NCI-H226 (cell line): ENCODE data around the gene VANGL1.
"Not testable (repeated sequence)": the region's sequence is repeated elsewhere in the genome, so short reads cannot be mapped to it uniquely, and the experiment has no call there.

Experiments used
- DNase-seq: peaks from one replicate; pipeline ENCODE4 v3.0.0-alpha.2; 2015

Gene VANGL1

GRCh38 chr1:115641762-115642167 lies at the start of gene VANGL1:
TSS of gene VANGL1 (plus strand) at chr1:115641970. CDS start at chr1:115651414, 9,444 bp downstream.
- DNase-seq, result peak; percentile 60

GRCh38 chr1:115592264-115592663 lies 49.5 kb upstream of the VANGL1 start:
- DNase-seq, result no peak

GRCh38 chr1:115593365-115594259 lies 48.2 kb upstream of the VANGL1 start:
- DNase-seq, result no peak

GRCh38 chr1:115594600-115594999 lies 47.2 kb upstream of the VANGL1 start:
- DNase-seq, result no peak

- DNase-seq, result peak; percentile 94
These were observed 46.3 kb upstream of the VANGL1 start for GRCh38 chr1:115595279-115596079.

GRCh38 chr1:115596080-115596780 lies 45.5 kb upstream of the VANGL1 start:
- peak; percentile 14 for DNase-seq

- no peak for DNase-seq
These were observed 37.3 kb upstream of the VANGL1 start for GRCh38 chr1:115604508-115604907.

GRCh38 chr1:115606305-115606704 lies 35.5 kb upstream of the VANGL1 start:
- DNase-seq, result no peak

GRCh38 chr1:115609021-115609420 lies 32.7 kb upstream of the VANGL1 start:
- DNase-seq, result peak; percentile 37

GRCh38 chr1:115613767-115614166 lies 28.0 kb upstream of the VANGL1 start:
- no peak for DNase-seq

- DNase-seq, result no peak
These were observed 21.3 kb upstream of the VANGL1 start for GRCh38 chr1:115620453-115620852.

GRCh38 chr1:115620950-115621349 lies 20.8 kb upstream of the VANGL1 start:
- no peak for DNase-seq

- DNase-seq, result no peak
These were observed 16.9 kb upstream of the VANGL1 start for GRCh38 chr1:115624859-115625258.

- no peak for DNase-seq
These were observed 11.4 kb upstream of the VANGL1 start for GRCh38 chr1:115630342-115630741.

GRCh38 chr1:115632251-115633026 lies 9.3 kb upstream of the VANGL1 start:
- no peak for DNase-seq

- not testable (repeated sequence) for DNase-seq
These were observed 8.2 kb upstream of the VANGL1 start for GRCh38 chr1:115633606-115634005.

GRCh38 chr1:115637247-115637646 lies 4.5 kb upstream of the VANGL1 start:
- DNase-seq, result not testable (repeated sequence)

- no peak for DNase-seq
These were observed 1.4 kb upstream of the VANGL1 start for GRCh38 chr1:115640384-115640783.

GRCh38 chr1:115642168-115643072 lies 650 bp downstream of the VANGL1 start:
- peak; percentile 11 for DNase-seq

GRCh38 chr1:115643225-115643624 lies 1.5 kb downstream of the VANGL1 start:
- DNase-seq, result no peak

GRCh38 chr1:115643666-115644065 lies 1.9 kb downstream of the VANGL1 start:
- DNase-seq, result no peak
